Femur (tissue), 1 donor: Measurements from ENCODE around the gene STK32B.

Experiments
- DNase-seq: peaks from one replicate; pipeline ENCODE4 v3.0.0-alpha.2; 2017

The STK32B gene

GRCh38 chr4:5547651-5548249 lies 496.5 kb downstream of the STK32B start:
- no peak for DNase-seq
